Thyroid gland (tissue), 4 donors: ENCODE data around the gene GTF3C5. TPM values are rescaled to one million over a fixed set of nuclear protein-coding genes. Genes with fewer than 3 reads are reported as not detected.
"Not testable (repeated sequence)": the region's sequence is repeated elsewhere in the genome, so short reads cannot be mapped to it uniquely, and the experiment has no call there.

Source experiments
- DNase-seq, 2 donors: peaks; one replicate each; pipeline ENCODE4 v3.0.0-alpha.2; 2019
- H3K27ac ChIP-seq, 3 donors: fragments of 200-600 bp; sonication (generic); 1 replicate in 2 of 3; 2 replicates in 1 of 3; pipeline ENCODE4 v1.5.1; 2016 to 2019; ENCODE audit warnings: mild to moderate bottlenecking in 1 of 3, moderate library complexity in 1 of 3
- H3K27me3 ChIP-seq: fragments of 200-600 bp; sonication (generic); one replicate; pipeline ENCODE4 v1.5.1; 2019
- H3K36me3 ChIP-seq, 2 donors: fragments of 200-600 bp; sonication (generic); one replicate each; pipeline ENCODE4 v1.5.1; 2016 to 2019
- H3K4me1 ChIP-seq, 2 donors: fragments of 200-600 bp; sonication (generic); one replicate each; pipeline ENCODE4 v1.5.1; 2017 to 2019
- H3K4me3 ChIP-seq, 3 donors: fragments of 200-600 bp; sonication (generic); replicated peaks in 1 of 3; 1 replicate in 2 of 3; 2 replicates in 1 of 3; pipeline ENCODE4 v1.5.1; 2016; ENCODE audit warnings: mild to moderate bottlenecking in 1 of 3
- H3K9me3 ChIP-seq: fragments of 200-600 bp; sonication (generic); one replicate; pipeline ENCODE4 v1.5.1; 2017
- CTCF ChIP-seq, 6 experiments: fragments of 200-600 bp in 3 of 6; fragments of 450-650 bp in 3 of 6; sonication (generic) in 3 of 6; IDR thresholded peaks; one replicate each; pipeline ENCODE4 v1.5.1; 2016 to 2019; ENCODE audit warnings: antibody characterized with exemption in 6 of 6, mild to moderate bottlenecking in 2 of 6, inconsistent platforms in 1 of 6, moderate library complexity in 1 of 6
- POLR2A ChIP-seq, 2 donors: fragments of 450-650 bp; IDR thresholded peaks; one replicate each; pipeline ENCODE4 v1.6.1; 2017; ENCODE audit warnings: antibody characterized with exemption in 2 of 2, mild to moderate bottlenecking in 2 of 2, moderate library complexity in 1 of 2
- WGBS, 2 donors: methylation state at CpG; one replicate each; pipeline ENCODE4 v1.1.5; 2017; 5-methylcytosine and 5-hydroxymethylcytosine counted together
- intact Hi-C: fragments of 100-400 bp; cut with DNase I; formaldehyde crosslinking; loops from one replicate; pipeline ENCODE4 v1.15.1; 2023
- total RNA-seq, 4 donors: library from RNA; depleted of rRNA; stranded (reverse); fragments of >200 nt; gene quantifications; one replicate each; pipeline ENCODE4 v1.2.3, GENCODE V29; 2016

GTF3C5 gene
- total RNA-seq, 4 donors from 2014 or later: 49.3 to 69.0 (median 56.8) TPM

GRCh38 chr9:133071484-133072150 is 40.8 kb downstream of the GTF3C5 start:
- intact Hi-C loops: no loop called here

GRCh38 chr9:133072210-133072609 is 41.4 kb downstream of the GTF3C5 start:
- H3K9me3 ChIP-seq, H3K4me1 ChIP-seq, H3K27ac ChIP-seq, H3K4me3 ChIP-seq, DNase-seq, H3K27me3 ChIP-seq, intact Hi-C loops, H3K36me3 ChIP-seq: not testable (repeated sequence)
- 92 to 94% methylated on average over 5 of the region's 5 CpGs for WGBS, 2 donors

More at GRCh38 chr9:133071484-133072150, 40.8 kb downstream of the GTF3C5 start:
- Histone ChIP-seq H3K27me3 (no peaks in the 10 kb centered on the region), H3K9me3 (no peaks in the 10 kb centered on the region), H3K4me3 (no peak overlapping the region), H3K4me1 (no peaks in the 10 kb centered on the region), H3K36me3 (no peaks in the 10 kb centered on the region), H3K27ac (no peak overlapping the region)
- 89 to 97% methylated on average over 6 to 7 of the region's 33 CpGs for WGBS, 2 donors
- TF ChIP-seq CTCF (IDR thresholded peaks at IDR 0.05): no peak
- no peak for TF ChIP-seq POLR2A (IDR thresholded peaks at IDR 0.05)
- no peak for DNase-seq

GRCh38 chr9:133073086-133074014 is 42.6 kb downstream of the GTF3C5 start:
- no peaks in the 10 kb centered on the region for H3K4me1 ChIP-seq
- DNase-seq: no peak
- intact Hi-C loops: no loop called here
- no peak overlapping the region for H3K27ac ChIP-seq
- WGBS, 2 donors: 87 to 88% methylated on average over 12 of the region's 12 CpGs
- TF ChIP-seq POLR2A (IDR thresholded peaks at IDR 0.05) (no peak), CTCF (IDR thresholded peaks at IDR 0.05) (no peak)
- no peaks in the 10 kb centered on the region for H3K27me3 ChIP-seq
- H3K9me3 ChIP-seq: no peaks in the 10 kb centered on the region
- no peak overlapping the region for H3K4me3 ChIP-seq
- no peaks in the 10 kb centered on the region for H3K36me3 ChIP-seq

GRCh38 chr9:133074111-133074651 is 43.4 kb downstream of the GTF3C5 start:
- no peaks in the 10 kb centered on the region for H3K27me3 ChIP-seq
- no peak for DNase-seq
- H3K4me3 ChIP-seq: no peak overlapping the region
- no peaks in the 10 kb centered on the region for H3K4me1 ChIP-seq
- TF ChIP-seq CTCF (IDR thresholded peaks at IDR 0.05) (no peak), POLR2A (IDR thresholded peaks at IDR 0.05) (no peak)
- WGBS, 2 donors: 68 to 70% methylated on average over 8 of the region's 8 CpGs
- no peaks in the 10 kb centered on the region for H3K36me3 ChIP-seq
- H3K9me3 ChIP-seq: no peaks in the 10 kb centered on the region
- intact Hi-C loops: no loop called here
- no peak overlapping the region for H3K27ac ChIP-seq

GRCh38 chr9:133075925-133076630 is 45.3 kb downstream of the GTF3C5 start:
- intact Hi-C loops: no loop called here
- WGBS, 2 donors: 49 to 61% methylated on average over 4 of the region's 4 CpGs
- Histone ChIP-seq H3K36me3 (no peaks in the 10 kb centered on the region), H3K27ac (no peak overlapping the region), H3K27me3 (no peaks in the 10 kb centered on the region), H3K9me3 (no peaks in the 10 kb centered on the region), H3K4me1 (no peaks in the 10 kb centered on the region), H3K4me3 (no peak overlapping the region)
- no peak for DNase-seq
- no peak for TF ChIP-seq POLR2A (IDR thresholded peaks at IDR 0.05)
- TF ChIP-seq CTCF (IDR thresholded peaks at IDR 0.05): no peak
